Measurements from ENCODE around the gene FHAD1.
A peak's percentile ranks its signal among the peaks of the same experiment; 100 is the strongest.

The FHAD1 gene

GRCh38 chr1:15246960-15247614 lies at the start of gene FHAD1:
TSS of gene FHAD1 (plus strand) at chr1:15247223. CDS start at chr1:15251785, 4,562 bp downstream.
- no peak for DNase-seq (ENCODE audit: low read depth, low spot score)

GRCh38 chr1:15197591-15198447 lies 49.2 kb upstream of the FHAD1 start:
- DNase-seq (ENCODE audit: low read depth, low spot score) = no peak

GRCh38 chr1:15198684-15199083 lies 48.3 kb upstream of the FHAD1 start:
- no peak for DNase-seq (ENCODE audit: low read depth, low spot score)

- no peak for DNase-seq (ENCODE audit: low read depth, low spot score)
These were observed 45.8 kb upstream of the FHAD1 start for GRCh38 chr1:15201221-15201620.

GRCh38 chr1:15201849-15202551 lies 45.0 kb upstream of the FHAD1 start:
- no peak for DNase-seq (ENCODE audit: low read depth, low spot score)

GRCh38 chr1:15204931-15205330 lies 42.1 kb upstream of the FHAD1 start:
- no peak for DNase-seq (ENCODE audit: low read depth, low spot score)

GRCh38 chr1:15205586-15206346 lies 41.3 kb upstream of the FHAD1 start:
- DNase-seq (ENCODE audit: low read depth, low spot score) = no peak

GRCh38 chr1:15206418-15207030 lies 40.5 kb upstream of the FHAD1 start:
- no peak for DNase-seq (ENCODE audit: low read depth, low spot score)

- no peak for DNase-seq (ENCODE audit: low read depth, low spot score)
These were observed 39.8 kb upstream of the FHAD1 start for GRCh38 chr1:15207031-15207828.

GRCh38 chr1:15207829-15208429 lies 39.1 kb upstream of the FHAD1 start:
- no peak for DNase-seq (ENCODE audit: low read depth, low spot score)

- no peak for DNase-seq (ENCODE audit: low read depth, low spot score)
These were observed 36.2 kb upstream of the FHAD1 start for GRCh38 chr1:15210651-15211375.

- DNase-seq (ENCODE audit: low read depth, low spot score) = no peak
These were observed 35.6 kb upstream of the FHAD1 start for GRCh38 chr1:15211424-15211823.

- DNase-seq (ENCODE audit: low read depth, low spot score) = no peak
These were observed 34.6 kb upstream of the FHAD1 start for GRCh38 chr1:15212216-15212953.

- no peak for DNase-seq (ENCODE audit: low read depth, low spot score)
These were observed 34.1 kb upstream of the FHAD1 start for GRCh38 chr1:15212954-15213291.

- no peak for DNase-seq (ENCODE audit: low read depth, low spot score)
These were observed 33.6 kb upstream of the FHAD1 start for GRCh38 chr1:15213341-15213821.

- DNase-seq (ENCODE audit: low read depth, low spot score) = peak; percentile 68
These were observed 32.5 kb upstream of the FHAD1 start for GRCh38 chr1:15214527-15214926.

GRCh38 chr1:15215116-15215515 lies 31.9 kb upstream of the FHAD1 start:
- no peak for DNase-seq (ENCODE audit: low read depth, low spot score)

- no peak for DNase-seq (ENCODE audit: low read depth, low spot score)
These were observed 29.4 kb upstream of the FHAD1 start for GRCh38 chr1:15217654-15218053.

Data from brain pericyte (primary cell).